Measurements from ENCODE around the gene CFAP46. TPM values are rescaled to one million over a fixed set of nuclear protein-coding genes. Genes with fewer than 3 reads are reported as not detected.

Gene CFAP46
- total RNA-seq, 1 experiment from 2014 or later, result not detected

DNA sequence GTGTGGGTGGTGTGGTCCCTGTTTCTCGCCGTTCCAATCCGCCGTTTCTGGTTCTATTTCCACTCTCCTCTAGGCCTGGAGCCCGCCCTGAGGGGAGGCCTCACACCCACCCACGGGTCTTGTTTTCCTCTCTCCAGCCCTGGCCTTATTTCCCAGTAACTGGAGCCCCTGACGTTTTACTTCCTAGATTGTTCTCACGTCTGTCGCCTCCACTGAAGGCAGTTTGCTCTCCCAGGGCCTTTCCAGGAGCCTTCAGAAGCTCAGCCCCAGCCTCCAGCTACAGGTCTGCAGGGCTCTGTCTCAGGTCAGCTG is 30.6 kb downstream of the CFAP46 start:
- no peak for DNase-seq
- Mint-ChIP-seq H3K36me3 (ENCODE audit: insufficient read depth, unreplicated experiment) (no peaks in the 10 kb centered on the region), H3K9me3 (ENCODE audit: low read depth, unreplicated experiment) (no peaks in the 10 kb centered on the region), H3K4me3 (ENCODE audit: low read depth, unreplicated experiment) (no peak overlapping the region), H3K4me1 (ENCODE audit: low read depth, unreplicated experiment) (no peaks in the 10 kb centered on the region), H3K27ac (ENCODE audit: unreplicated experiment) (no peak overlapping the region), H3K27me3 (ENCODE audit: unreplicated experiment) (peaks cover 24% of the 10 kb centered on the region)
- TF ChIP-seq, protein P1, sequence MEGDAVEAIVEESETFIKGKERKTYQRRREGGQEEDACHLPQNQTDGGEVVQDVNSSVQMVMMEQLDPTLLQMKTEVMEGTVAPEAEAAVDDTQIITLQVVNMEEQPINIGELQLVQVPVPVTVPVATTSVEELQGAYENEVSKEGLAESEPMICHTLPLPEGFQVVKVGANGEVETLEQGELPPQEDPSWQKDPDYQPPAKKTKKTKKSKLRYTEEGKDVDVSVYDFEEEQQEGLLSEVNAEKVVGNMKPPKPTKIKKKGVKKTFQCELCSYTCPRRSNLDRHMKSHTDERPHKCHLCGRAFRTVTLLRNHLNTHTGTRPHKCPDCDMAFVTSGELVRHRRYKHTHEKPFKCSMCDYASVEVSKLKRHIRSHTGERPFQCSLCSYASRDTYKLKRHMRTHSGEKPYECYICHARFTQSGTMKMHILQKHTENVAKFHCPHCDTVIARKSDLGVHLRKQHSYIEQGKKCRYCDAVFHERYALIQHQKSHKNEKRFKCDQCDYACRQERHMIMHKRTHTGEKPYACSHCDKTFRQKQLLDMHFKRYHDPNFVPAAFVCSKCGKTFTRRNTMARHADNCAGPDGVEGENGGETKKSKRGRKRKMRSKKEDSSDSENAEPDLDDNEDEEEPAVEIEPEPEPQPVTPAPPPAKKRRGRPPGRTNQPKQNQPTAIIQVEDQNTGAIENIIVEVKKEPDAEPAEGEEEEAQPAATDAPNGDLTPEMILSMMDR (IDR thresholded peaks at IDR 0.05; ENCODE audit: unreplicated experiment), result no peak
- CTCF ChIA-PET, result no interaction called here
- intact Hi-C loops (cut with micrococcal nuclease; ENCODE audit: unreplicated experiment), result no loop called here
- BruUV-seq (replicated peaks), result no TSS peak

DNA sequence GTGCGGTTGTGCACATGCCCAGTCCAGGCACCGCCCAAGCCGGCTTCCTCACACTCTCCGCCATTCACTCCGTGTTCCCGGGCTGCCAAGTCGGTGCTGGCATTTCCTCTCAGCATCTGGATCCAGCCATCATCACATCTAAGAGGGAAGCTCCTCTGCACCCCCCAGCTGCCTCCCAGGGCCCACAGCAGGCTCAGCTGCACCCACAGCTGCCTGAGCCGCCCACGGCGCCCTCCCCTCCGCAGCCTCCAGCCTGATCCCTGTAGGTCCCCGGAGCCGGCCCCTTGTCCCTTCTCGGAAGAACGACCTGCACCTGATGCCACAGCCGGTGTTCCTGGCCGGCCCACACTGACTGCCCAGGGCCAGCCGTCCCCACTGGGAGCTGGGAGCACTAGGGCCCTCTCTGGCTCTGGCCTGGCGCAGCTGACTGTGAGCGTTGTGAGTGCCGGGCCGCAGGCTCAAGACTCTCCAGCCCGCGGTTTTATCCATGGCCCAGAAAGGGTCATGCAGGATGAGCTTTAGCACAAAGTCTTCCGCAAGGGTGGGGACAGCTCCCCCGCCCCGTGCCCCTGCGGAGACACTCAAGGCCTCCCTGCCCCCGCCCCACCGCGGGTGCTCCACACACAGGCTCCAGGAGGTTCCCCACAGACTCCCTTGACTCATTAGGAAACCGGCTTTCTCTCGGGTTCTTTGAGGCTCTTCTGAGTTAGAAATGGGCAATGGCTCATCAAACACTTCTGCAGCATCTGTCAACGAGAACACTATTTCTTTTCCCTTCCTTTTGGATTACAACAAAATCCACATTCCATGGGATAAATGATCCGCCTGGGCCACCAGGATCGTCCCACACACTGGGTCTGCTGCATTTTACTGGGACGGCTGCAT is 31.2 kb downstream of the CFAP46 start:
- no peak overlapping the region for H3K27ac Mint-ChIP-seq (ENCODE audit: unreplicated experiment)
- H3K36me3 Mint-ChIP-seq (ENCODE audit: insufficient read depth, unreplicated experiment), result no peaks in the 10 kb centered on the region
- BruUV-seq (replicated peaks), result no TSS peak
- H3K4me1 Mint-ChIP-seq (ENCODE audit: low read depth, unreplicated experiment), result no peaks in the 10 kb centered on the region
- intact Hi-C loops (cut with micrococcal nuclease; ENCODE audit: unreplicated experiment), result no loop called here
- DNase-seq, result no peak
- CTCF ChIA-PET, result no interaction called here
- TF ChIP-seq, protein P1 (IDR thresholded peaks at IDR 0.05; ENCODE audit: unreplicated experiment), result no peak
- H3K4me3 Mint-ChIP-seq (ENCODE audit: low read depth, unreplicated experiment), result no peak overlapping the region
- H3K9me3 Mint-ChIP-seq (ENCODE audit: low read depth, unreplicated experiment), result no peaks in the 10 kb centered on the region
- H3K27me3 Mint-ChIP-seq (ENCODE audit: unreplicated experiment), result peaks cover 24% of the 10 kb centered on the region

DNA sequence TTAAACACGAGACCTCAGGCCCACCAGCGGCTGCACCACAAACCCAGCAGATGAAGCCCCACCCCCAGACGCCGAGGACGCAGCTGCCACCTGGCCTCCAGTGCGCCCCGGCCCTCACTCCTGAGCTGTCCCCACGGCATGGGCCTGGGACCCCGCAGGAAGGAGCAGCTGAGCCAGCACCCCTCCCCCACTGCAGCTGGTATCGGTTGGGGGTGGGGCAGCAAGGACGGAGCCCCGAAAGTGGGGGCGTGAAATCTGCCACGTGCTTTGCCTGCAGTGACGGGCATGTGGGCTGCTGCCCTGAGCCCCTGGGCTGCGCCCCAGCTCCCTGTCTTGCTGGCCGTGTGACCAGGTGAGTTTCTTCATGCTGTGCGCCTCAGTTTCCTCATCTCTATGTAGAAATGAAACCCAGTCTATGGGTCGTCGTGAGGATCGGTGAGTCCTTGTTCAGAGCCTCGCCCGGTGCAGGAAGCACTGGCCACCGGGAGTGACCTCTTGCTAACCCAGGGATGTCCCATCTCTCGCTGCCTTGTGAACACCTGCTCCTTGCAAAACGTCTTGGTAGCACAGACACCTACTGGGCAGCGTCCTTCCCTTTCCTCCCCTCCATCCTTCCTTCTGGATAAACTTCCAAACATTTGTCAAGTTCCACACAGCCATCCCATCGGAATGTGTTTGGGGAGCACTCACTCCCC is 32.0 kb downstream of the CFAP46 start:
- Mint-ChIP-seq H3K36me3 (ENCODE audit: insufficient read depth, unreplicated experiment) (no peaks in the 10 kb centered on the region), H3K4me1 (ENCODE audit: low read depth, unreplicated experiment) (peaks cover under 1% of the 10 kb centered on the region), H3K9me3 (ENCODE audit: low read depth, unreplicated experiment) (no peaks in the 10 kb centered on the region), H3K27me3 (ENCODE audit: unreplicated experiment) (peaks cover 27% of the 10 kb centered on the region), H3K27ac (ENCODE audit: unreplicated experiment) (no peak overlapping the region), H3K4me3 (ENCODE audit: low read depth, unreplicated experiment) (no peak overlapping the region)
- intact Hi-C loops (cut with micrococcal nuclease; ENCODE audit: unreplicated experiment), result no loop called here
- no peak for DNase-seq
- CTCF ChIA-PET, result no interaction called here
- TF ChIP-seq, protein P1 (IDR thresholded peaks at IDR 0.05; ENCODE audit: unreplicated experiment), result no peak
- no TSS peak for BruUV-seq (replicated peaks)

DNA sequence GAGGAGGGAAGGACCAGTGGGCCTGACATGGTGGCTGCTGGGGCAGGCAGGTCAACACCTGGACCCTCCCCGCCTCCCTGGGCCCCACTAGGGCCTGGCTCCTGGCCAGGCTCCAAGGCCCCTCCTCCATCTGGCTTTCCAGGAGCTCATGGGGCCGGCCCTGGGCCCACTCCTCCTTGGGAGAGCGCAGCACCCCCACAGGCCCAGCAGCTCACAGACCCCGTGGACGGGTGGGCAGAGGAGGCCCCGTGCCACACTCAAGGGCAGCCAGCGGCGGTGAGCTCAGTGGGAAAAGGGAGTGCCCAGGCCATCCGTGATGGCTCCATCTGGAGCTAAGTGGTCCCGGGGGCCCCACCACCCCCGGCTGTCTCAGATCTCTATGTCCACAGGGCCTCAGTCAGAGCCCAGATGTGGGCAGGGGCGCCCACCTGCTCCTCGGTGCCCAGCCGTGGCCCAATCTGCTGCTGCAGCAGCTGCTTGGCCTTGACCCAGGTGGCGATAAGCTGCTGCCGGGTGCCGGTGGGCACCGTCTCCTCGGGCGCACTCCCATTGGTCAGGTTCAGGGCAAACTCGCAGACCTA is 32.8 kb downstream of the CFAP46 start:
- intact Hi-C loops (cut with micrococcal nuclease; ENCODE audit: unreplicated experiment), result no loop called here

More for the DNA sequence above, 32.8 kb downstream of the CFAP46 start:
- no peak for DNase-seq
- TF ChIP-seq, protein P1 (IDR thresholded peaks at IDR 0.05; ENCODE audit: unreplicated experiment), result no peak
- Mint-ChIP-seq H3K27ac (ENCODE audit: unreplicated experiment) (no peak overlapping the region), H3K36me3 (ENCODE audit: insufficient read depth, unreplicated experiment) (no peaks in the 10 kb centered on the region), H3K4me3 (ENCODE audit: low read depth, unreplicated experiment) (no peak overlapping the region), H3K9me3 (ENCODE audit: low read depth, unreplicated experiment) (no peaks in the 10 kb centered on the region), H3K4me1 (ENCODE audit: low read depth, unreplicated experiment) (peaks cover 8% of the 10 kb centered on the region), H3K27me3 (ENCODE audit: unreplicated experiment) (peaks cover 35% of the 10 kb centered on the region)
- CTCF ChIA-PET, result no interaction called here
- BruUV-seq (replicated peaks), result no TSS peak

Data from Calu3 (cell line).